ENCODE measurements around the gene VAPB.
A peak's percentile ranks its signal among the peaks of the same experiment; 100 is the strongest.
"Not testable (repeated sequence)": the region's sequence is repeated elsewhere in the genome, so short reads cannot be mapped to it uniquely, and the experiment has no call there.

Gene VAPB, protein sequence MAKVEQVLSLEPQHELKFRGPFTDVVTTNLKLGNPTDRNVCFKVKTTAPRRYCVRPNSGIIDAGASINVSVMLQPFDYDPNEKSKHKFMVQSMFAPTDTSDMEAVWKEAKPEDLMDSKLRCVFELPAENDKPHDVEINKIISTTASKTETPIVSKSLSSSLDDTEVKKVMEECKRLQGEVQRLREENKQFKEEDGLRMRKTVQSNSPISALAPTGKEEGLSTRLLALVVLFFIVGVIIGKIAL

DNA sequence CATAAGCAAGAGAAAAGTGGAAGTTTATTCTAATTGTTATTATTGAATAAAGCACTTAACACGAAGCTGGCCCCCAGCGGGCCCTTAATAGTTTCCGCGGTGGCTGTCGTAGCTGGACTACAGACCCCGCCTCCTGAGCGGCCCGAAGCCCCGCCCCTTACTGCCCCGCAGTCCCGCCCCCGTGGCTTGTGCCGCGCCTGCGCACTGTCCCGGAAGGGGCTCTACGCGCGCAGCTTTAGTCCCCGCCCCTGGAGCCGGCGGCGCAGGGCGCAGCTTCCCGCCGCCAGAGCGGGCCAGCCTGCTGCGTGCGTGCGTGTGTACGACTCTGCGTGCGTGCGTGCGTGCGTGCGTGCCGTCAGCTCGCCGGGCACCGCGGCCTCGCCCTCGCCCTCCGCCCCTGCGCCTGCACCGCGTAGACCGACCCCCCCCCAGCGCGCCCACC lies at the start of gene VAPB:
TSS of gene VAPB (plus strand) at position 348 of the 442 bp plus-strand sequence. CDS start 231 bp downstream, outside the sequence.
- peak; percentile 97 for DNase-seq

DNA sequence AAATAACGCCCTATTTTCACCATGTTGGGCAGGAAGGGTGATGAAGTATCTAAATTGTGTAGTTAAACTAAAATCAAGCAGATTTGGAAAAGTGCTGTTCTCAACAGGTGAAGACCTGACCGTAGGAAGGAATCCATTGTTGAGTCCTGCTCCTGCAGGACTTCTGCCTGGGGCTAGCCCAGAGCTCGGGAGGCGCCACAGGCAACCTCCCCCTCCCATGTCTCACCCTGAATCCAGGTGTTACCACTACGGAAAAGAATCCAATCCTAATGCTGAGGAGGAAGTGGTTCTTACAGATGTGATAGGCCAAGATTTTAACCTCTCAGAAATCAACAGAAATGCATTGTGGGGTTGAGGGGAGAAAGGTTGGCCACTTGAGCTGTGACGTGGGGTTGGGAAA lies 49.3 kb upstream of the VAPB start:
- no peak for DNase-seq

GRCh38 chr20:58340151-58340550 lies 48.9 kb upstream of the VAPB start:
- no peak for DNase-seq

GRCh38 chr20:58340853-58341252 lies 48.2 kb upstream of the VAPB start:
- no peak for DNase-seq

GRCh38 chr20:58342104-58342945 lies 46.7 kb upstream of the VAPB start:
- no peak for DNase-seq

DNA sequence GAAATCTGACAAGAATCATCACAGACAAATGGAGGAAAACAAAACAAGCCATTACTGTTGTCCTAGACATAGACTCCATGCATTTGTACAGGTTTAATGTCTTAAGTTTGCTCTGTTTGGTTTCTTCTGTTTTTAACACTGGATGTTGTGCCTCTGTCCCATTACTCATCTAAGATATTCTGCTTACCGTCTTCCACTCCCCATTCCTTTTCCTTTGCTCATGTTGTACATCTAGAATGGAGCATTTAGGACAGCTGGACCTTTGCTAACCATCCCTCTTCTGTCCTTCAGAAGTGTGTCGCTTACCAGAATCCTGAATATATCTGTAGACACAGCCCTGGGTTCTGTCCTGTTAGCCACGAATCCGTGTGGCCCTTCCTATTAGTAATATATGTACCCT lies 44.3 kb upstream of the VAPB start:
- no peak for DNase-seq

DNA sequence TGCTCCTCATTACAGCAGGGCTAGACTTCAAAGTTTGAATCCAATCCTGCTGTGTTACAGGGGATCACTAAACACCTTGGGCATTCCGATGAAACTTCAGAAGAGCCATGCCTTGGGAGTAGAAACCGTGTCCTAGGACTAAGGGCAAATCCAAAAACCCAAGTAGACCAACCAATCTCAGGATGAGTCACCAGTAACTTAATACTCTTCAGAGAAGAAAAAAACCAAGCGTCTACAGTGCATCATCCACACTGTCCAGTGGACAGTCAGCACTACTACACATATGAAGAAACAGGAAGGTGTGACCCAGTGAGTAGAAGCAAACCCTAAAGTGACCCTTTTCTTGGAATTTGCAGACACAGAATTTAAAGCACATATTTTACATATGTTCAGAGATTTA lies 39.5 kb upstream of the VAPB start:
- no peak for DNase-seq

DNA sequence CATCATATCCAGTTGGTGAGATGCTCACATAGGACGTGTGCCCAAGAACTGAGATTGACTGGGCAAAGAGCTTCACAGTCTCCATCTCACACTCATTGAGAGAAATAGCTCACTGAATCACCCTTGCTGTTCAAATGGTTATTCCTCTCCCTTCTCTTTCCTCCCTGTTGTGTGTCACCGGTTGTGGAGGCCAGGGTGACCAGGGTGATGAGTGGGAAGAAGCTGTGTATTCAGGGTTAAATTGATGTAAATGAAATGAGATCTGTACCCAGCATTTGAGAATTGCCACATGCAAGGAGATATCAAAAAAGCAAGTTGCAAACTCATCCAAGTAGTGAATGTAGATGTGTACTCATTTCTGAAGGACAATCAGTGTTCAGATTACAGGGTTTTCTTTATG lies 36.6 kb upstream of the VAPB start:
- DNase-seq, result no peak

DNA sequence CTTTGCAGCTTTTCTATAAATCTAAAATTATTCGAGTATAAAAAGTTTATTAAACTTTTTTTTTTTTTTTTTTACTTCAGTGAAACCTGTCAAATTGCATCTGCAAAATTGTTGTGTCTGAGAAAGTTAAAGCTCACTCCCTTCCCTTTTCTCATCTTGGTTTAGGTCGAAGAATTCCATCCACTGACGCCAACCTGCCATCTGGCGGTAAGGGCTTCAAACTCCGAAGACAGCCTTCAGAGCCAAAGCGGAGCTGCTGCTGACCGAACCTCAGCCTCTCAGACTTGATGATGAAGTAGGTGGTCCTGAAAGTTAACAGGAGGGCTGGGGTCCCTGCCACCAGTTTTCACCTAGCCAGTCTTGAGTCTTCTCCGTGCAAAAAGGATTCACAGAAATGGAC lies 29.6 kb upstream of the VAPB start:
- DNase-seq, result no peak

- no peak for DNase-seq
Observed at GRCh38 chr20:58360936-58361335, 28.1 kb upstream of the VAPB start.

DNA sequence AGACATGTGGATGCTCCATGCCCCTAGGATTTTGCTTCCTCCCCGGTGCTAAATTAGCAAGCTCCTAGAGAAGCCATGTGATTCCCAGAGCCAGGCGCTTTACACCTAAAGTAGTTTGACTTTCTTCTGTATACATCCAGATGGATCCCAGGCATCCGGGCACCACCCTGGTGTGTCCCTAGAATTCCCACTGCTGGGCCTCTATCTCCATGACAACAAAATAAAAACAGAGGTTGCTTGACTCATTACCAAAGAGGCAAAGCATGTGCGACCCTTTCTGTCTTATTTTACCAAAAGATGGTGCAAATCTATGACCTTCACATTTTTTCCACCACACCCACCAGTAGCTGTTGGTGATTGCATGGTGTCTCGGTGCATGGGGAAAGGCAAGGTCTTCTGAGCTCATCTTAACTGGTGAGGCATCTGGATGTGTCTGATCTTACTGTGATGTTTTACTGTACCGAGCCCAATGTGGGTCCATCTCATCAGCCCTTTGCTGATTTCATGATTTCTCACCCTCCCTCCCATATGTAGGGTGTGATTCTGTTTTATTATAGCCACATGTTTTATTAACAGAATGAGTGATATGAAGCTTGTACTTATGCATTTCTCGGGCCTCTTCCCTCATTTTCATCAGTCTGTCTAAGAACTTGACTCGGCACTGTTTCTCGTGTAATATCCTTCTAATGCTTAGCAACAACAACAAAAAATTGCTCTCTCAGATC lies 27.4 kb upstream of the VAPB start:
- DNase-seq, result peak; percentile 25

GRCh38 chr20:58362206-58362516 lies 26.9 kb upstream of the VAPB start:
- no peak for DNase-seq

DNA sequence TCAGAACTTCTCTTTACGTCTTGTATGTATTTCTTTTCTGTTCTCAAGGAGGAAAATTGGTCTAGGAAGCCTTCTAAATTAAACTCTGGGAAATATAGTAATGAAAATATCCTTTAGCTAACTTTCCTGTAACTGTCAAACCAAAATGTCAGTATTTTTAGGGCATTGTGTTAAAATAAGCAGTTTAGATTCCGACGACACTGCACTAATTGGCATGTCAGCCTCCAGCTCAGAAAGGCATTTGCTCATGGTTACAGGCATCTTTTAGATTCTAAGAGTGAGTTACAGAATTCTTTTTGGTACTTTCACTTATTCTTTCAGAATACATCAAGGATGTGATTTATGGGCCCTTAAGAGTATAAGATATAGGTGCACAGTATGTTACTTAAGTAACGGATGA lies 26.1 kb upstream of the VAPB start:
- DNase-seq, result no peak

DNA sequence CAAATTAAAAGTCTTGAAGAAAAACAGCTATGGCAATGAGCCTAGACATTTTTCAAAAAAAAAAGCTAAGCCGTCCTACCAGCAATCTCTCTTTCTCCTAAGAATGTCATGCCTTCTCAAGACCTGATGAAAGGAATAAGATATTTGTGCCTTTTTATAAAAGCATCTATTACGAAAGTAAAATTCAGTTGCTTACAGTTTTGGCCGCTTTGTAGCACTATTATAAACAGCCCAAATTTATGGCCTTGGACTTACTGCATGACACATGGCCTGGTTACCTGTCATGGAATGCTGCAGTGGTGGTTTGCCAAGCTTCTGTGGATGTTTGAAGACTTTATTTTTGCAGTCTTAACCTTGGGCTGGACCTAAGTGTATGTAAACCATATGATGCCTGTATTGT lies 22.2 kb upstream of the VAPB start:
- DNase-seq, result no peak

- DNase-seq, result no peak
Observed at GRCh38 chr20:58372806-58373205, 16.2 kb upstream of the VAPB start.

DNA sequence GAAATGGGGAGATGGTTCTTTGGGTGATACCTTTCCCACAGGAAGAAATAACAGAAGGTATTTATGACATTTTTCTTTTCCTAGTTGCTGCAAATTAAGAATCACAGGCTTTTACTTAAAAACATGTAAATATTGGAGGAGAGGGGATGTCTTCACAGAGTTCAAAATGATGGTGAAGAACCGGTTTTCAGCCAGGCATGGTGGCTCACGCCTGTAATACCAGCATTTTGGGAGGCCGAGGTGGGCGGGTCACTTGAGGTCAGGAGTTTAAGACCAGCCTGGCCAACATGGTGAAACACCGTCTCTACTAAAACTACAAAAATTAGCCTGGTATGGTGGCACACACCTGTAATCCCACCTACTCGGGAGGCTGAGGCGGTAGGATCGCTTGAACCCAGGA lies 15.7 kb upstream of the VAPB start:
- not testable (repeated sequence) for DNase-seq

GRCh38 chr20:58374027-58374850 lies 14.8 kb upstream of the VAPB start:
- DNase-seq, result no peak

- DNase-seq, result no peak
Observed at GRCh38 chr20:58374906-58375758, 13.9 kb upstream of the VAPB start.

GRCh38 chr20:58375759-58376352 lies 13.2 kb upstream of the VAPB start:
- DNase-seq, result no peak

GRCh38 chr20:58377017-58377416 lies 12.0 kb upstream of the VAPB start:
- DNase-seq, result no peak

DNA sequence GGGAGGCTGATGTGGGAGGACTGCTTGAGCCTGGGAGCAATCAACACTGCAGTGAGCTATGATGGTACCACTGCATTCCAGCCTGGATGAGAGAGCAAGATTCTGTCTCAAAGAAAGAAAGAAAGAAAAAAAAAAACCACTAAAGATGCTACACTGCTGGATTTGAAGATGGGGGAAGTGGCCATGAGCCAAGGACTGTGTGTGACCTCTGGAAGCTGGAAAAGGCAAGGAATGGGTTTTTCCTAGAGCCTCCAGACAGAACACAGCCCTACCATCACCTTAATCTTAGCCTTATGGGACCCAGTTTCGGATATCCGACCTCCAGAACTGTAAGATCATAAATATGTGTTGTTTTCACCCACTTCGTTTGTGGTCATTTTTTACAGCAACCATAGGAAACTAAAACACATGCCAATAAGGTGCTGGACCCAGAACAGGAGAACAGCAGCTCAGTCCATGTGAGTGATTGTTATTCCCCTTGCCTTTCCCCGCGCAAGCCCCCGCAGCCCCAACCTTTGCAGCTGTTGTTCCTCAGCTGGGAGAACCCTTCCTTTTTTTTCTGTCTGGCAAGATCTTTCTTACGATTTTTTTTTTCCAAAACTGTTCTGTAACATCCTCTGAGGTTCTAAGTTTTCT lies 11.1 kb upstream of the VAPB start:
- DNase-seq, result no peak
